GM18517 (cell line): ENCODE measurements around the gene PACS1.
"Not testable (repeated sequence)": the region's sequence is repeated elsewhere in the genome, so short reads cannot be mapped to it uniquely, and the experiment has no call there.

Experiments used
- ATAC-seq: cut with Tn5 transposase; IDR thresholded peaks from one replicate; pipeline ENCODE4 v1.9.1; 2021; ENCODE audit warnings: mild to moderate bottlenecking, moderate library complexity; ENCODE audit not compliant: unreplicated experiment

PACS1 gene

DNA sequence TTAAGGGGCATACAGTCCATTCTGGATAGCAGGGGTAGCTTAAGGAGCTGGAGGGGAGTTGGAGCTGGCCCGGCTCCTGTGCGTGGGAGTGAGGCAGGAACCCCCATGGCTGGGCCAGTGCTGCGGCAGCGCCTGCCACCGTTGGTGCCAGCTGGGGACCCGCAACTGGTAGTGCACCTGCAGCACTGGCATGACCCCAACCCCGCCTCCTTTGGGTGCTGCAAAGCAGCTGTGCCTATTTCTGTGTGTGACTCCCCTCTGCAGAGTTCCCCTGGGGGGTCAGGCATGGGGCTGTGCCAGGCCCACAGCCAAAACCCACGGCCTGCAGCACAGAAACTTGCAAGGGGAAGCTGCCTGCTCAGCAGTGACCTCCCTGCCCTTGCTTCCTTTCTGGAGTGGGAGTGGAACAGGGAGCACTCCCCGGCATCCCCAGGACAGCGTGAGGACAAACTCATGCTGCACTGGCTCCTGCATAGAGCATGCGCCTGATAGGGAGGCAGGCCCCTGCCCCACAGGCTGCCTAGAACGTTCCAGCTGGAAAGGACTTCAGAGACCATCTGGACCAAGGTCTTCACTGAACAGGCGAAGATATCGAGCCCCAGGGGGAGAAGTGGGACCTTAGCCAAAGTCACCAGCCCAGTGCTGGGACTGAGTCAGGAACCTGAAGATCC, 172.2 kb downstream of the PACS1 start:
- ATAC-seq = no peak

- no peak for ATAC-seq
Measured at GRCh38 chr11:66243782-66244535, 173.9 kb downstream of the PACS1 start.

- ATAC-seq = no peak
Measured at GRCh38 chr11:66247295-66247694, 177.2 kb downstream of the PACS1 start.

DNA sequence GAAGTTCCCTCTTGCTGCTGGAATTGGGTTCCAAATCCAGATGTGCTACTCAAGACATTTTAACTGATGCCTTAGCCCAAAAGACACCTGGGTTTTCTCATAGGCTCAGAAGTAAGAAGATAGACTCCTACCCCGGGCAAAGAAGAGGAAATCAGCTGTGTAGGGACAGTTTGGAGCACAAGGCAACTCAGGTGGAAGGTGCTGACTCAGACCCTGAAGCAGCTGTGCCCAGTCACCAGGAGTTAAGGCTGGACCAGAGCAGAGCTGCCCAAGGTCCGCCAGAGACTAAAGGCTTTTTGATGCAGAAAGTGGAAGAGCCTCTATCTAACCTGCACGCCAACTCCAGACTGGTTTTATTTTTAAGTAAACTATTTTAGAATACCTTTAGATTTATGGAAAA, 177.7 kb downstream of the PACS1 start:
- no peak for ATAC-seq

DNA sequence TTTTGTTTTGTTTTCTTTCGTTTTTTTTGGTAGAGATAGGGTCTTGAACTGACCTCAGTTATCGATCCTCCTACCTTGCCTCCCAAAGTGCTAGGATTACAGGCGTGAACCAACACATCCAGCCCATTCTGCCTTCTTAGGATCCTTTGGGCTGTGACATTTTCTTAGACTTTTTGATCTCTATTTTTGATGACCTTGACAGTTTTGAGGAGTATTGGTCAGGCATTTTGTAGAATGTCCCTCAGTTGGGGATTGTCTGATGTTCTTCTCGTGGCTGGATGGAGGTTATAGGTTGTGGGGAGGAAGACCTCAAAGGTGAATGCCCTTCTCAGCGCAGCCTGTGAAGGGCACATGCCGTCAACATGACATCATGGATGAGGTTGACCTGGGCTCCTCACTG, 178.8 kb downstream of the PACS1 start:
- no peak for ATAC-seq

GRCh38 chr11:66251809-66252208, 181.7 kb downstream of the PACS1 start:
- no peak for ATAC-seq

GRCh38 chr11:66253081-66253480, 183.0 kb downstream of the PACS1 start:
- ATAC-seq = not testable (repeated sequence)

DNA sequence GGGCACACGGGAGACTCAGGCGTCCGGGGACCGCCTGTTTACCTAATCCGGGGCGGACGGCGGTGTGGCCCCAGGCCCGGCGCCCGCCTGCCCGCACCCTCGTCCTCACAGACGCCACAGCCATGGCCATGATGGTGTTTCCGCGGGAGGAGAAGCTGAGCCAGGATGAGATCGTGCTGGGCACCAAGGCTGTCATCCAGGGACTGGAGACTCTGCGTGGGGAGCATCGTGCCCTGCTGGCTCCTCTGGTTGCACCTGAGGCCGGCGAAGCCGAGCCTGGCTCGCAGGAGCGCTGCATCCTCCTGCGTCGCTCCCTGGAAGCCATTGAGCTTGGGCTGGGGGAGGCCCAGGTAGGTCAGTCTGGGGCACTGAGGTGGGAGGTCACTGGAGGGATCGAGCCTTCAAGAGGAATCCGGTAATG, 188.4 kb downstream of the PACS1 start:
- no peak for ATAC-seq

GRCh38 chr11:66259225-66259624, 189.2 kb downstream of the PACS1 start:
- ATAC-seq = no peak

DNA sequence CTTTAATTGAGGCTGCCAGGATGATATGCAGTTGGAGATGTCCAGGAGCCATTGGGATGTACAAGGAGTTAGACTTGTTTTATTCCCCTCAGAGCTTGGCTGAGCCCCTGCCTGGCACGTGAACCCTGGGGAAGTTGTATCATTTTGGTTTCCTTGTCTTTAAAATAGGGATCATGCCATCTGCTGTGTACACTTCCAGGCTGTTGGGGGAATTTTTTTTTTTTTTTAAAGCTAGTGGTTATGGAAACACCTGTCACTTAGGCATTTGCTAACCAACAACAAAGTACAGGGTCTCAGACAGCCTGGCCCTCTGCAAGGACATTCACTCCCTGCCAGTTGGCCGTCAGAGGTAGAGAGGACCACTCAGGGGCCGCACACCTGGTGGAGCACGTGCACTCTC, 189.9 kb downstream of the PACS1 start:
- ATAC-seq = no peak

DNA sequence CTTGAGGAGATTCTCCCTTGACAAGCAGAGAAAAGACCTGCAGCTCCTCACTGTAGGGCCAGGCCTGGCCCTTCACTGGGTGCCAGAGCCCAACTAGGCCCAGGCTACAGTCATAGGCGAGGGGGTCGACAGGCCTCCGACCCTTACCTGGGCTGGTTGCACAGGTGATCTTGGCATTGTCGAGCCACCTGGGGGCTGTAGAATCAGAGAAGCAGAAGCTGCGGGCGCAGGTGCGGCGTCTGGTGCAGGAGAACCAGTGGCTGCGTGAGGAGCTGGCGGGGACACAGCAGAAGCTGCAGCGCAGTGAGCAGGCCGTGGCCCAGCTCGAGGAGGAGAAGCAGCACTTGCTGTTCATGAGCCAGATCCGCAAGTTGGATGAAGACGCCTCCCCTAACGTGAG, 191.5 kb downstream of the PACS1 start:
- ATAC-seq = no peak

- ATAC-seq = no peak
Measured at GRCh38 chr11:66262191-66262590, 192.1 kb downstream of the PACS1 start.

- ATAC-seq = no peak
Measured at GRCh38 chr11:66262696-66263095, 192.6 kb downstream of the PACS1 start.

- no peak for ATAC-seq
Measured at GRCh38 chr11:66263231-66263630, 193.2 kb downstream of the PACS1 start.

DNA sequence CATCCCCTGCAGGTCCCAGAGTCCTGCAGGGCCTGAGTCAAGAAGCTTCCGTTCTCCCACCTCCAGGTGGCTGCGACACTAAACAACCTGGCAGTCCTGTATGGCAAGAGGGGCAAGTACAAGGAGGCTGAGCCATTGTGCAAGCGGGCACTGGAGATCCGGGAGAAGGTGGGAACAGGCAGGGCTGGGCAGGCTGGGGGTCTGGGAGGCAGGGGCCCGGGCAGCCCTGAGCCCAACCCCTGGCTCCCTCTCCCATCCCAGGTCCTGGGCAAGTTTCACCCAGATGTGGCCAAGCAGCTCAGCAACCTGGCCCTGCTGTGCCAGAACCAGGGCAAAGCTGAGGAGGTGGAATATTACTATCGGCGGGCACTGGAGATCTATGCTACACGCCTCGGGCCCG, 193.7 kb downstream of the PACS1 start:
- no peak for ATAC-seq

GRCh38 chr11:66264383-66264782, 194.3 kb downstream of the PACS1 start:
- no peak for ATAC-seq

DNA sequence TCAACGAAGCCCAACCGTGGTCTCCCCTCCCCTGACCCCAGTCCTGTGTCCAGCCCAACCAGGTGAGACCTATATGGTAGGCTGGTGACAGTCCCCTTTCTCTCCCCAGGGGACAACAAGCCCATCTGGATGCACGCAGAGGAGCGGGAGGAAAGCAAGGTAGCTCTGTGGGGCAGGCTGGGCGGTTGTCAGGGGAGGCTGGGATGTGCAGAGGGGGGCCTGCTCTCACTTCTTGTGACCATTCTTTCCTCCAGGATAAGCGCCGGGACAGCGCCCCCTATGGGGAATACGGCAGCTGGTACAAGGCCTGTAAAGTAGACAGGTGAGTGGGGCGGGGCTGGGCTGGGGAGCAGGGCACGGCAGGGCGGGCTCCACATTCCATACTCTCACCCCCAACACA, 194.8 kb downstream of the PACS1 start:
- ATAC-seq = no peak

DNA sequence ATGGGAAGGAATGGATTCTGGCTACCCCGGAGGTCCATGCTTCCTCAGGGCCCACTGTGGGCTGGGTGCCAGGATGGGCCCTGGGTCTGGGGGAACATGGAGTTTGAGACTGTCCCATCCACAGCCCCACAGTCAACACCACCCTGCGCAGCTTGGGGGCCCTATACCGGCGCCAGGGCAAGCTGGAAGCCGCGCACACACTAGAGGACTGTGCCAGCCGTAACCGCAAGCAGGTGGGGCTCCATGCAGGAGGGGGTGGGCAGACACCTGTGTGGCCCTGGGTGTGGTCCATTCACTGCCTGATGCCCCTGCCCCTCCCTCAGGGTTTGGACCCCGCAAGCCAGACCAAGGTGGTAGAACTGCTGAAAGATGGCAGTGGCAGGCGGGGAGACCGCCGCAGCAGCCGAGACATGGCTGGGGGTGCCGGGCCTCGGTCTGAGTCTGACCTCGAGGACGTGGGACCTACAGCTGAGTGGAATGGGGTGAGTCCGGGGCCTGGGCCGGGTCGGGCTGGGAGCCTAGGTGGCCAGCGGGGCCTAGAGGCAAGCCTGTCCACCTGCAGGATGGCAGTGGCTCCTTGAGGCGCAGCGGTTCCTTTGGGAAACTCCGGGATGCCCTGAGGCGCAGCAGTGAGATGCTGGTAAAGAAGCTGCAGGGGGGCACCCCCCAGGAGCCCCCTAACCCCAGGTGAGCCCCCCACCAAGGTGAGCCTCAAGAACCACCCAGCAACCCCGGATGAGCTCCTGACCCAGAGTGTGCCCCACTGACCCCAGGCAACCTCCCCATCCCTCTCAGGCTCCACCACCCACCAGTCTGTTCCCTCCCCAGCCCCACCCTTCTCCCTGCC, 195.7 kb downstream of the PACS1 start:
- no peak for ATAC-seq

DNA sequence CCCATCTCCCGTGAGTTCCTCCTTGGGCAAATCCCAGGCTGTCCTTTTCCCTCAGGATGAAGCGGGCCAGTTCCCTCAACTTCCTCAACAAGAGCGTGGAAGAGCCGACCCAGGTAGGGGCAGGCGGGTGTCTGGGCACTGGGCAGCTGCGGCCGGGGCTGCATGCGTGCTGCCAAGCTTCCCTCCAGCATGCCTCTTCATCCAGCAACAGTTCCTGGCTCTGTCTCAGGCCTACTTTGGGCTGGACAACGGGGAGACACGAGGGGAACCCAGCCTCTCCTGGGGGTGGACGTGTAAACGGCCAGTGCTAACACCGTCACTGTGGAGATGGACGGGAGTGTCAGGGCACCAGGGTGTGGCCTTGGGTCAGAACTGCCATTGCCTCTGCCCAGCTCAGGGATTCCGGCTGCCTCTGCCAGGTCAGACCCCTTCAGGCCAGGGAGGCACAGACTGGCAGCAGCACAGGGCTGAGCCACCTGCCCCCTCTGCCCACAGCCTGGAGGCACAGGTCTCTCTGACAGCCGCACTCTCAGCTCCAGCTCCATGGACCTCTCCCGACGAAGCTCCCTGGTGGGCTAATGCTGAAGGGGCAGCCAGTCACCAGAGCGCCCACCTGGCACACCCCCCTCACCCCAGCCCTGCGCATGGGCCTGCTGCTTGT, 196.4 kb downstream of the PACS1 start:
- ATAC-seq = no peak

DNA sequence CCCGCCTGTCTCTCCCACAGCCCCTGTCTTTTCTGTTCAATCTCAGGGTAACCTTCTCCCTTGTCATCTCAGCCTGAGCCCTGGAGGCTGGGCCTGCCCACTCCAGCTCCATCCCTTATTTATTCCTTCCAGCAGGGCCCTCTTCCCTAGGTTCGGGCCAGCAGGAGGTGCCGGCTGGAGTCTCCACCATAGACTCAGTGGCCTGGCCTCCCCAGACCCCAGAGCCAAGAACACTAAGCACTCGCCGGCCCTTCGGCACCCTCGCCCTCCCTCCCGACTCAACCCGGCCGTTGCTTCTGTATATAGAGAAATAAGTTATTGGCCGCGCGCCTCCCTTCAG, 196.9 kb downstream of the PACS1 start:
- no peak for ATAC-seq
